ENCODE results near the gene ZCCHC2. TPM values are rescaled to one million over a fixed set of nuclear protein-coding genes. Genes with fewer than 3 reads are reported as not detected.

Gene ZCCHC2
- total RNA-seq, 1 experiment from 2014 or later, result 3.8 TPM

DNA sequence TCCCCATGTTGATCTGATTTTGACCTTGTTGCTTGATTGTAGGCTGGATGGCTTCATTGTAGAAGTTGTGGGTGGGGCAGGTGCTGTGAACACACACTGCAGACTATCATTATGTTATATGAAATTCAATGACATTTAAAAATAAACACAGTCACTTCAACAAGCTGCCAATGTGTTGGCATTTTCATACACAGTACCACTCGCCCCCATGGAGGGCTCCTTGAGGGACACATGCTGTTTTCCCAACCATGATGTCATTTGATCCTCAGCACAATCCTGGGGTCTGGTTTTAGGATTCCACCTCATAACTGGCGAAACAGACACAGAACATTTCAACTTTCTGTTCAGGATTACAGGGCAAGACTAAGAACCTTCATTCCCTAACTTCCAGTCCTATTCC is 86.9 kb downstream of the ZCCHC2 start:
- no peak for DNase-seq (ENCODE audit: low read depth)

DNA sequence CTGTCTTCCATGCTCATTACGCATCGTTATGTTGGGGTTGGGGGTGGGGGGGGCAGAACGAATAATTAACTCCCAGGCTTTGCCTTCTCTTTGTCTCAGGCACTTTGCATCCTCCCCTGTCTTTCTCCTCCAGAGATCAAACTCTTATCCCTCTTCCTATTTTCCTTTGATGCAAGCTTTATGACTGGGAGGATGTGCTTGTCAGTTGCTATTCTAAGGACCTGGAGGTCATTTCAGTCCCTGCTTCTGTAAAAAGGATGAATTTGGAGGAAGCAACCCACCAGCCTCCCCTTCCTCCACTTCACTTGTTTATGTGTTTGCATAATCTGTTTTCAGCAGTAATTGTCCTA is 87.5 kb downstream of the ZCCHC2 start:
- DNase-seq (ENCODE audit: low read depth), result no peak

DNA sequence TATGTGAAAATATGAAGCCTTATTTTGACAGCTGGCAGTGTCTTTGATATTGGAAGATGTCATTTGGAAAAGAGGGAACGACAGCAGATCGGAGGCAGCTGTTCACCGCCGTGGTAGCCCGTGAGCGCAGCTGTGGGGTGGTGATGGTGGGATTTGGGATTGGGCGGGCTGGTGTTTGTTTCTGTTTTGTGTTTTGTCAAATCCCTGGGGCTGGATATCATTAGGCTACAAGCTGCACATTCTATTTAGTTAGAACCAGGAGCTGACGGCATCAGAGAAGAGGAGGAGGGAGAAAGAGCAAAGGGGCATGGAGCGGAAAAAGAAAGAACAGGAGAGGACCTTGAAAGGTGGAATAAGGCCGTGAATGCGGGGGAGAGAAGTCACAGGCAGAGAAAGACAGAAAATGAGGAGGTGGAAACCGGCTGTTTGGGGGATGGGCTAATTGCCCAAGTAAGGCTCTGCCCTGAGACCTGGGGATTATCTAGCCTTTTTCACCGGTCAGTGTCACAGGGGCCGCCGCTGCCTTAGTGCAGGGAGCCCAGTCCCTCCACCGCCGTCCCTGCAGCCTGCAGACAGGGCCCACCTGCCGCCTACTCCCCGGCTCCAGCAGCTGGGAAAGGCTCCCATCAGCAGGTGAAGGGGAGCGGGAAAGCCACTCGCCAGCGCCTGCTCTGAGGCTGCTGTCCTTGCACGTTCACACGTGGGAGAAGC is 88.0 kb downstream of the ZCCHC2 start:
- DNase-seq (ENCODE audit: low read depth), result no peak

DNA sequence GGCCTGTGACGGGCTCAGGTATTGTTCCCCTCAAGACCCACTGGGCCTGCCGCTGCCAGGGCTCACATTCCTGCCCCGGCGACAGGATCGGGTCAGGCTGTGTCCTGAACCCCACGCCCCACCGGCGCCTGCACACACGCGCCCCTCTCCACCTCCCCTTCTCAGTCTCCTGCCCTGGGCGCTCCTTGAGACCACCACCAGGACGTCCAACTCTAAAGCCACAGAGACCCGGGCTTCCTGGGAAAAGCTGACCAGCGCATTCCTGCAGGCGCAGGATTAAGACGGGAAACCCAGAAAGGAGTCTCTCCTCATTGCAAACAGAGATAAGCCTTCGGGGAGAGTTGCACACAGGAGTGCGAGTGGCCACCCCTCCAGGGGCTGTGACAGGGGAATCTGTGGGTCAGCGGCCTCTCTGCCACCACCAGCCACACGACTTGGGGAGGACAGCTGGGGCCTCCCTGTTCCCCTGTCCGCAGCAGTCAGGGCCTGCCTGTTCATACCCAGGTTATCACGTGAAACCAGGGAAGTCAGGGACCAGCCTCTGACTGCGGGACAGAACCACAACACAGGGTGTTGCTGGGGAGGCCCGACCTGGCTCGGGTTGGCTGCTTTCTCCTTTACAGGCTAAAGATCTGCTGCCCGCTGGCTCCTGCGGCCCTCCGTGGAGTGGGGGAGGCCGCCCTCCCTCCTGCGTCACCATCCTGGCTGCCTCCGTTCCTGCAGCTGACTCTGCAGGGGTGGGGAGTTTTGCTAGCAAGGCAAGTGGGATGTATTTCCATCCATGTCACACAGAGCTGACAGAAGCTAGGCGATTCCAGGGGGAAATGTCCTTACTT is 88.8 kb downstream of the ZCCHC2 start:
- no peak for DNase-seq (ENCODE audit: low read depth)

DNA sequence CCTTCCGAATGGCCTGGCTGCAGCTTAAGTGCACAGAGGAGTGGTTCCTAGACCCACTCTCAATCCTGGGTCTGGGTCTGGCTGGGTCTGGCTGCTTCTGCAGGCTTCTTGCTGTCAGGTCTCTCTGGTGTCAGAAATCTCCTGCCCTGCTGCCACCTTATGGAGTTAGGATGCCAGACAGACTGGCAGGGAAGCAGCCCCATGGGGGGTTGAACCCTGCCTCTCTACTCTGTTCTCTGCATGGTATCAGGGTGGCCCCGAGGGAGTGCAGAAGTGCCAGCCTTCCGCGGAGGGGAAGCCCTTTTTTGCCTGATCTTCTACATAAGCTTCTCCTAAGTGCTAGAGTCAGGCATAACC is 89.4 kb downstream of the ZCCHC2 start:
- DNase-seq (ENCODE audit: low read depth), result no peak

DNA sequence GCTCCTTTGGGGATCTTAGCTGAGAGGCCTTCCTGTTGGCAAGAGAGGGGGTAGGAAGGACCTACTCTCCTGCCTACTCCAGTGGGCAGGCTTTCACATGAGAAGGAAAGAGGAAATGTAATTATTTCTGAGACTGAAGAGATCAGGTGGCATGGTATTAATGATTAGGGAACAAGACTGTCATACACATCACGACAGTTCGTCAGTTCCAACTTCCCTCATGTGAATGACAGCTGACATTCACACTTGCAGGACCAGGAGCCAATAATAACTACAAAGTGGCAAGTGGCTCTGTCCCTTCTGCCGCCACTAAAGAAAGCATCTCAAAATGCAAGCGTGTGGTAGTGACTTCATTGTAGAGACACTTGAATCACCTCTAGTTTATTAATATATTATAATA is 90.0 kb downstream of the ZCCHC2 start:
- DNase-seq (ENCODE audit: low read depth), result no peak

DNA sequence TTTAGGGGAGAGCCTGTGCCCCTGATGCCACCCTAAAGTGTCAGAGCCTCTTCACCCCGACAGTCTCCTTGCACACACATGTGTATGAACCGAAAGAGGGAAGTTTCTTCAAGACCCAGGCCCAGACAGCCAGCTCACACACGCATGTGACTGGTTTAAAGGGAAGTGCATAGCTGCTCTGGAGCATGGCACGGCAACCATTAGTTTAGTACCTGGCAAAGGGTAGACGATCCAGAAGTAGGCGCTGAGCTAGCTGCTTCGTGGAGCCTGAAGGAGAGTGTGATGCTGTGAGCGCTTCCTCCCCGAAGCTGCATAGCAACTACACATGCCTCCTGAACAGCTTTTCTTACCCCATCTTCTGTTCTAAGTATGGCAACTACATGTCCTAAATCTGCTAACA is 91.7 kb downstream of the ZCCHC2 start:
- no peak for DNase-seq (ENCODE audit: low read depth)

DNA sequence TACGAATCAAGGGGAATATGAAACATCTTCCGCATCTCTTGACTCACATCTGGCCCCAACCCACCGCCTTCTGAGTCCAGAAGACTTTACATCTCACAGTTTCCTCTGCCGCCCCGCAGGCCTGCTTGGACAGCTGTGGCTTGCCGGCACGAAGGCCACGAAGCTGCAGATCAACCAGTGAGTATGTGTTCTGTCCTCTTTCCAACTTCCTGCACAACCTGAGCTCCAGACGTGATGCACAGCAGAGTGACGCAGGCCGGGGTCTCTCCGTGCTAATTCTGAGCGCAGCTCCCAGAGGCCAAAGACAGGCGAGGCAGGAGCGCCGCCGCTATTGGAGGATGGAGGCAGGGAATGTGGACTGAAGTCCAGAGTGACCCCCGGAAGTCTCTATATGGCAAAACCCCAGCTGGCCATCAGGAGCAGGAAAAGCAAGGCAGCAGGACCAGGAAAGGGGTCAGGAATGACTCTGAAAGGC is 93.5 kb downstream of the ZCCHC2 start:
- no peak for DNase-seq (ENCODE audit: low read depth)

DNA sequence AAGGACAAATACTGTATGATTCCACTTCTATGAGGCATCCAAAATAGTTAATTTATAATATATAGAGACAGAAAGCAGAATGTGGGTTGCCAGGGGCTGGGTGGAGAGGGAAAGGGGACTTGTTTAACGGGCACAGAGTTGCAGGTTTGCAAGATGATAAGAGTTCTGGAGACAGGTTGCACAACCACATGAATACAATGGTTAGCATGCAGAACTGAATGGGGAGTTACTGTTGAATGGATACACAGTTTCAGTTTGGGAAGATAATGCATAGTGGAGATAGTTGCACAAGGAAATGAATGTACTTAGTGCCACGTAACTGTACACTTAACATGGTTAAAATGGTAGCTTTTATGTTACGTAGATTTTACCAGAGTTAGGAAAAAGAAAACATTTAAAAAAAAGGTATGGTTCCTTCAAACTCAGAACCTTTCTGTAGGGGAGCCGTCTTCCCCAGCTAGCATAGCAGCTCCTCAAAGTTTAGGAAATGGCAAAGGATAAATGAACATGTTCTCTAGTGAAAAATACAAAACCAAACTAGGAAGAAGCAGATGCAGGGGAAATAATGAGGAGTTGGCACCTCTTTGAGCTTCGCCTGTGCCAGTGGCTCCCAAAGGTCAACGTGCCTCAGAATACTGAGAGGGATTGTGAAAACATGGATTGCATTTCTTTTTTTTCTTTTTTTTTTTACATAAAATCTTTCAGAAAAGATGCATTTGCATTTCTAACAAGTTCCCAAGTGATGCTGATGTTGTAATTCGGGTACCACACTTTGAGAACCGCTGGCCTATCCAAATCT is 95.2 kb downstream of the ZCCHC2 start:
- DNase-seq (ENCODE audit: low read depth), result no peak

DNA sequence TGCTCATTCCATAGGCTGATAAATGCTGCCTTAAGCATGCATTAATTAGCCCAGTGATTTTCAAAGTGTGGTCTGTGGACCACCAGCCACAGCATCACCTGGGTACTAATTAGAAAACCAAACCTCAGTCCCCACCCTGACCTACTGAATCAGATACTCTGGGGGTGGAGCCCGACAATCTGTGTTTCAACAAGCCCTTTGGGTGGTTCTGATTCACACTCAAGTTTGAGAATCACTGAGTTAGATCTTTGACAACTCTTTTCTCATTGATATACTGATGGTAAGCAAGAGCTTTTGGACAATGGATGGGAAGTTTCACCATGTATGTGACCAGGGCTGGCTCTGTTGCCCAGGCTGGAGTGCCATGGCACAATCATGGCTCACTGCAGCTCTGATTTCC is 95.9 kb downstream of the ZCCHC2 start:
- no peak for DNase-seq (ENCODE audit: low read depth)

DNA sequence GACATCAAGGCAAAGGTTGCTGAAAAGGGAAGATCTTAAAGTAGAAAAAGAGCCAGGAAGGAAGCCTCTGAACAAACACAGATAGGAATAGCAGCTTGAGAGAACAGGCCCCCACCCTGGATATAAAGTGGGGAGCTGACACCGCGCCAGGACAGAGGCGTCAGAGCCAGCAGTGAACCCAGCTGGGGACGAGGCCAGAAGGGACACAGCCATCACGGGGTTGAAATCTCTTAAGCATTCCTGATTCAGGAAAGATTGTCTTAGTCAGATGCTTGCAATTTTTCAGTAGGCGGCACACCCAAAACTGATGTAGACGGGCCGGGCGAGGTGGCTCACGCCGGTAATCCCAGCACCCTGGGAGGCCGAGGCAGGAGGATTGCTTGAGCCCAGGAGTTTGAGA is 98.7 kb downstream of the ZCCHC2 start:
- no peak for DNase-seq (ENCODE audit: low read depth)

DNA sequence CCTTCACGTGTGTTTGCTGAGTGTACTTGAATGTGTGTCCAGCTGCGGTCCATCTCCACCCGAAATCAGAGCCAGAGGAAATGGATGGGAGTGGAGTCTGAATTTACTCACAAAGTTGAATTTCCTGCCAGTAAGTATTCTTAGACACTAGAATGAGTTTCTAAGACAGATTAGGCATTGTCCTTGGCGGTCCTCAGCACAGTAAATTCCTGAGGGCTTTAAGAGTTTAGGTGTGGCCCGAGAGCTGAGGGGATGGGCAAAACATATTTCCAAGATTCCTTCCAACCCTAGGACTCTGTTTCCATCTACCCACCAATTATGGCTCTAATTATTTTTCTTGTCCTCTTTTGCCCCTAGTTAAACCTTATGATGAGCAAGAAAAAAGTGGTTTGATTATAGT is 102.2 kb downstream of the ZCCHC2 start:
- DNase-seq (ENCODE audit: low read depth), result peak; percentile 8

Other genes with a start within 250 kb of the ZCCHC2 start
- gene TNFRSF11A, start 197.7 kb upstream of the ZCCHC2 start, total RNA-seq (2014; rRNA removed; shearing (Covaris generic)), result 0.10 and 0.36 TPM in 2 replicates
- 4.1 and 4.3 TPM in 2 replicates for gene PHLPP1, start 192.5 kb downstream of the ZCCHC2 start, total RNA-seq (2014; rRNA removed; shearing (Covaris generic))

All from RPMI7951 (cell line).